Kidney (tissue), 14 donors: ENCODE measurements around the gene RASGRF2. TPM values are rescaled to one million over a fixed set of nuclear protein-coding genes. Genes with fewer than 3 reads are reported as not detected.

ENCODE experiments used
- DNase-seq, 5 donors: peaks; one replicate each; pipeline ENCODE4 v3.0.0-alpha.2; 2013 to 2020
- FAIRE-seq: peaks from 2 replicates; lab custom pipeline; 2012; peaks lifted over from hg19 to GRCh38; lab: Jason Lieb, UNC
- H3K27ac ChIP-seq, 2 donors: one replicate each; pipeline ENCODE4 v1.7.0; 2013; ENCODE audit warnings: low read depth in 2 of 2, low read length in 2 of 2, inconsistent platforms in 1 of 2
- H3K27me3 ChIP-seq: one replicate; pipeline ENCODE4 v1.7.1; 2013; ENCODE audit warnings: low read length, inconsistent platforms; ENCODE audit not compliant: control insufficient read depth, insufficient read depth
- H3K36me3 ChIP-seq, 3 donors: one replicate each; pipeline versions ENCODE4 v1.7.0 to v1.7.1; 2013; ENCODE audit warnings: low read length in 3 of 3, control low read depth in 1 of 3, inconsistent platforms in 1 of 3; ENCODE audit not compliant: insufficient read depth in 3 of 3, control insufficient read depth in 2 of 3
- H3K4me1 ChIP-seq, 3 donors: one replicate each; pipeline versions ENCODE4 v1.7.0 to v1.7.1; 2013; ENCODE audit warnings: low read length in 3 of 3, inconsistent platforms in 1 of 3, low read depth in 1 of 3; ENCODE audit not compliant: control insufficient read depth in 2 of 3, insufficient read depth in 2 of 3
- H3K4me3 ChIP-seq, 3 donors: one replicate each; pipeline versions ENCODE4 v1.7.0 to v1.8.1; 2013; ENCODE audit warnings: low read length in 3 of 3, control low read depth in 1 of 3, inconsistent platforms in 1 of 3
- H3K9ac ChIP-seq, 3 donors: one replicate each; pipeline versions ENCODE4 v1.7.0 to v1.7.1; 2013; ENCODE audit warnings: low read length in 3 of 3, control low read depth in 1 of 3, inconsistent platforms in 1 of 3
- H3K9me3 ChIP-seq, 3 donors: one replicate each; pipeline versions ENCODE4 v1.7.0 to v1.7.1; 2013; ENCODE audit warnings: low read length in 3 of 3, control low read depth in 1 of 3, inconsistent platforms in 1 of 3; ENCODE audit not compliant: control insufficient read depth in 2 of 3, insufficient read depth in 1 of 3
- intact Hi-C: fragments of 100-400 bp; cut with DNase I; formaldehyde crosslinking; loops from one replicate; pipeline ENCODE4 v1.11.1; 2022
- polyA plus RNA-seq: library from polyadenylated mRNA; stranded (reverse); fragments of 350-450 nt; fragmentation: Illumina TruSeq; extraction: RNeasy Lipid Tissue Mini Kit (QIAGEN cat#74804); gene quantifications from one replicate; pipeline ENCODE4 v1.2.3, GENCODE V29; 2014; ENCODE audit warnings: low read depth, low replicate concordance; ENCODE audit not compliant: insufficient read depth
- total RNA-seq: library from RNA; stranded (reverse); fragmentation: NEBNext Ultra II Directional; extraction: Animal tissue kit (Norgen Biotek cat#: 25700); gene quantifications from one replicate; pipeline ENCODE4 v1.2.1, GENCODE V29; 2021
- TF ChIP-seq, protein P1 (sequence below): IDR thresholded peaks from 3 replicates; pipeline ENCODE4 v1.5.1; 2012; ENCODE audit warnings: mild to moderate bottlenecking, moderate library complexity, borderline replicate concordance; ENCODE audit not compliant: insufficient read depth; ENCODE audit errors: extremely low read depth
- donor health status: control.
- donor health status: control.
- donor health status: control.
- donor health status: control.
- donor health status: control.
- donor health status: DM: yes; HTN: yes; CAD: no.
- donor health status: Normal renal cell carcinoma (clear cell type).

RASGRF2 gene
- total and polyA plus RNA-seq, 2 donors from 2014 or later: 4.9 to 14.7 TPM

GRCh38 chr5:81195335-81195929 lies 235.3 kb downstream of the RASGRF2 start:
- FAIRE-seq (no peak), DNase-seq (no peak)
- TF ChIP-seq, protein P1, sequence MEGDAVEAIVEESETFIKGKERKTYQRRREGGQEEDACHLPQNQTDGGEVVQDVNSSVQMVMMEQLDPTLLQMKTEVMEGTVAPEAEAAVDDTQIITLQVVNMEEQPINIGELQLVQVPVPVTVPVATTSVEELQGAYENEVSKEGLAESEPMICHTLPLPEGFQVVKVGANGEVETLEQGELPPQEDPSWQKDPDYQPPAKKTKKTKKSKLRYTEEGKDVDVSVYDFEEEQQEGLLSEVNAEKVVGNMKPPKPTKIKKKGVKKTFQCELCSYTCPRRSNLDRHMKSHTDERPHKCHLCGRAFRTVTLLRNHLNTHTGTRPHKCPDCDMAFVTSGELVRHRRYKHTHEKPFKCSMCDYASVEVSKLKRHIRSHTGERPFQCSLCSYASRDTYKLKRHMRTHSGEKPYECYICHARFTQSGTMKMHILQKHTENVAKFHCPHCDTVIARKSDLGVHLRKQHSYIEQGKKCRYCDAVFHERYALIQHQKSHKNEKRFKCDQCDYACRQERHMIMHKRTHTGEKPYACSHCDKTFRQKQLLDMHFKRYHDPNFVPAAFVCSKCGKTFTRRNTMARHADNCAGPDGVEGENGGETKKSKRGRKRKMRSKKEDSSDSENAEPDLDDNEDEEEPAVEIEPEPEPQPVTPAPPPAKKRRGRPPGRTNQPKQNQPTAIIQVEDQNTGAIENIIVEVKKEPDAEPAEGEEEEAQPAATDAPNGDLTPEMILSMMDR: no peak
- intact Hi-C loops: no loop called here
- Histone ChIP-seq H3K36me3 (no peaks in the 10 kb centered on the region), H3K9ac (no peak overlapping the region), H3K4me1 (no peaks in the 10 kb centered on the region), H3K4me3 (no peak overlapping the region), H3K27ac (no peak overlapping the region), H3K27me3 (no peaks in the 10 kb centered on the region), H3K9me3 (no peaks in the 10 kb centered on the region)

GRCh38 chr5:81202655-81203054 lies 242.5 kb downstream of the RASGRF2 start:
- Histone ChIP-seq H3K36me3 (peaks cover 0 to 9% (median 0%) of the 10 kb centered on the region in 3 donors), H3K4me1 (no peaks in the 10 kb centered on the region), H3K9ac (no peak overlapping the region), H3K9me3 (no peaks in the 10 kb centered on the region), H3K27me3 (no peaks in the 10 kb centered on the region), H3K4me3 (no peak overlapping the region), H3K27ac (no peak overlapping the region)
- DNase-seq (no peak), FAIRE-seq (no peak)
- intact Hi-C loops: no loop called here
- TF ChIP-seq, protein P1: no peak

- H3K27ac ChIP-seq: no peak overlapping the region
- intact Hi-C loops: no loop called here
- TF ChIP-seq, protein P1: no peak
- DNase-seq (no peak), FAIRE-seq (no peak)
- no peaks in the 10 kb centered on the region for H3K27me3 ChIP-seq
- no peak overlapping the region for H3K9ac ChIP-seq
- H3K4me1 ChIP-seq: no peaks in the 10 kb centered on the region
- no peak overlapping the region for H3K4me3 ChIP-seq
- no peaks in the 10 kb centered on the region for H3K9me3 ChIP-seq
- H3K36me3 ChIP-seq: peaks cover 0 to 9% (median 0%) of the 10 kb centered on the region in 3 donors
Measured at GRCh38 chr5:81203729-81204128, 243.6 kb downstream of the RASGRF2 start.

DNA sequence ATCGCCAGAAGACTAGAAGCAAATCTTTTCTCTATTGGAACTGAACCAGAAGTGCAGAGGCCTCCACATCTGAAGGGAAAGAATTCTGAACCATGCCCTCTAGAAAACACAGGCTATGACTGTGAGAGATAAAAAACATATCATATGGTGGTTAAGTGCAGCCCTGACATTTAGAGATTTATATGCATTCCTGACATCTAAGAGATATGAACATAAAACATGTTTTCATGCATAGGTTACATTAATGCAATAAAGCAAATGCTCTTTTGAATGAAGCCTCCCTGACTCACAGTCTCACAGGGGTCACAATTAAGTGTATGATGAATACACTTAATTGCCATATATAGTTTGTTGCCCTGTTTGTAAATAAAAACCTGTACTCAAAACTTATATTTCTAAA lies 244.0 kb downstream of the RASGRF2 start:
- intact Hi-C loops: no loop called here
- no peak overlapping the region for H3K4me3 ChIP-seq
- H3K9me3 ChIP-seq: no peaks in the 10 kb centered on the region
- peaks cover 0 to 9% (median 0%) of the 10 kb centered on the region in 3 donors for H3K36me3 ChIP-seq
- FAIRE-seq (no peak), DNase-seq (no peak)
- no peak overlapping the region for H3K27ac ChIP-seq
- no peaks in the 10 kb centered on the region for H3K4me1 ChIP-seq
- H3K27me3 ChIP-seq: no peaks in the 10 kb centered on the region
- no peak overlapping the region for H3K9ac ChIP-seq
- TF ChIP-seq, protein P1: no peak
